NCI-H1105 (cell line): Measurements from ENCODE around the gene JPH4.
A peak's percentile ranks its signal among the peaks of the same experiment; 100 is the strongest.

ENCODE experiments used
- DNase-seq: peaks from one replicate; lab custom pipeline; 2025; lab: John Stamatoyannopoulos, UW

The JPH4 gene

DNA sequence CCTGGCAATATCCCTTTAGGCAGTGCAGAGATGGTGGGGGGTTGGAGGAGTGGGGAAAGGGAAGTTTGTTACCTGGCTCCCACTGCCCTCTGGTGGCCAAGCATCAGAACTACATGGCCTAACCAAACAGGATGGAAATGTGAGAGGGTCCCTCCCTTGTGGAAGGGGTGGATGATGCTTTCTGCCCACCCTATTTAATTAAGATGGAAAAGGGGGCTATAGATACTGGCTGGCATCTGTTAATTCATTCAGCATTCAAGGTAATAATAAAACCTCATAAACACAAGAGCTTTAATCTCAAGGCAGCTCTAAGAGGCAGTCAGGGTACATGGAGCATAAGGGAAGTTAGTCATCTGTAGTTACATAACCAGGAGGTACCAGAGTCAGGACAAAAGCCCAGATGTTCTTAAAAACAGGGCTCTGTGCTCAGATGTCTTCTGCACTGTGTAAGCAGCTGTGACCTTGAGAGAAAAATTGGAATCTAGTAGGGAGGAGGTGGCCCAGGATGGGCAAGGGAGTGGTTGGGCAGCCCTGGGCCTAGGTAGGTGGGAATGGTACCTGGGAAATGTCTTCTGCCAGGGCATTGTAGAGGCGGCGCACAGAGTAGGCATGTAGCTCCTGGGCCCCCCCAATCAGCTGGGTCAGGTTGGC, 15.6 kb downstream of the JPH4 start:
- peak; percentile 65 for DNase-seq

DNA sequence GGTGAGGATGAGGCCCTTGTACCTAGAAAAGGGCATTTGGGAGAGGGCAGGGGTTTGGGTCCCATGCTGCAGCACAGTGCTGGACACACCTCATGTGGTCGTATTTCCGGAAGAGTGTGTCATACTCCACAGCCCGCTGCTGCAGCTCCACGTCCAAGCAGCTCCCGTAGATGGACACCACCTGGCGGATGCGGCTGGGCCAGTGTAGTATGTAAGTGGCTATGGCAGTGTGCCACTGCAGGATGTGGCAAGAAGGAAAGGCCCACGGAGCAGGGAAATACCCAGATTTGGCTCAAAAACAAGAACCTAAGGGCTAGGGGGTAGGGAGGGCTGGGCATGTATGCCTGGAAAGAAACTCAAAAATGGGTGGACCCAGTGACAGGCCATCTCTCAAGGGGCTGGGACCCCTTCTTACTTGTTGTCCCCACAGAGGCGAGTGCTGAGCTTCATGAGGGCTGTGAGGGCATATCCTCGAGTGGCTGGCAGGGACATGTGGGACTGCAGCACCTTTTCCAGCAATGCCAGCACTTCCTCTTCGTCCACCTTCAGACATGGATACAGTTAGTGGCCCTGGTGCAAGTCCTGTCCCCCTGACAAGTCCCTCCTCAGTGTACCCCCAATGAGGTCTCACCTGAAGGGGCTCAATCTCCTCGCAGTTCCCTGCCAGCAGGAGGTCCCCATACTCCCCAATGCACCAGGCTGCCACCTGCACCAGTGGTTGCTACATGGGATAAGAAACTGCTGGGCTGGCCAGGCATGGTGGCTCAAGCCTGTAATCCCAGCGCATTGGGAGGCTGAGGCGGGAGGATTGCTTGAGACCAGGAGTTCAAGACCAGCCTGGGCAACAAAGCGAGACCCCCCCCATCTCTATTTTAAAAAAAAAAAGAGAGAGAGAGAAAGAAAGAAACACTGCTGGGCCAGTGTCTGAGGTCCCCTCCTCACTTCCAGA, 16.4 kb downstream of the JPH4 start:
- DNase-seq: no peak

- no peak for DNase-seq
Measured at GRCh38 chr14:23561259-23561658, 17.3 kb downstream of the JPH4 start.

DNA sequence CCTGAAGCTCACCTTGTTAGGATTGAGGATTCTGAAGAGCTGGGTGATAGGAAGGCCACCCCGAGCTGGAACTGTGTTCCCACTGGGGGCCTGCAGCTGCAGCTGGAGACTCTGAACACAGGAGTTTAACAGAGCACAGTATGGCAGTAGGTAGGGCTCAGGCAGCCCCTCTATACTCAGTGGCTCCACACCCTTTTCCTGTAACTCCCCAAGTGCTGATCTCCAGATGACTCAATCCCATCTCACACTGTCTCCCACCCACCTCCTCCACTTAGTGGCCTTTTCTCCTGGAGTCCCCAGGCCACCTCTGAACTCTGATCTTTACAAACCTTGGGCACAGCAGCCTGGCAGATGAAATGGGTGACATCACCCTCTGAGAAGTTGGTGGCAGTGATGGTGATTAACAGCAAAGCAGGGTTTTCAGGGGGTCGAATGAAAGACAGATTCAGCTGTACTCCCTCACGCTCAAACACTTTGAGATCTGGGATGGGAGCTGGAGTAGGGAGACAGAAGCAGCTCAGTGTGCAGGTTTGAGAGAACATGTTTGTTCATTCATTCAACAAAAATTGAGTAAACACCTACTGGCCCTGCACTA, 18.6 kb downstream of the JPH4 start:
- DNase-seq: no peak

DNA sequence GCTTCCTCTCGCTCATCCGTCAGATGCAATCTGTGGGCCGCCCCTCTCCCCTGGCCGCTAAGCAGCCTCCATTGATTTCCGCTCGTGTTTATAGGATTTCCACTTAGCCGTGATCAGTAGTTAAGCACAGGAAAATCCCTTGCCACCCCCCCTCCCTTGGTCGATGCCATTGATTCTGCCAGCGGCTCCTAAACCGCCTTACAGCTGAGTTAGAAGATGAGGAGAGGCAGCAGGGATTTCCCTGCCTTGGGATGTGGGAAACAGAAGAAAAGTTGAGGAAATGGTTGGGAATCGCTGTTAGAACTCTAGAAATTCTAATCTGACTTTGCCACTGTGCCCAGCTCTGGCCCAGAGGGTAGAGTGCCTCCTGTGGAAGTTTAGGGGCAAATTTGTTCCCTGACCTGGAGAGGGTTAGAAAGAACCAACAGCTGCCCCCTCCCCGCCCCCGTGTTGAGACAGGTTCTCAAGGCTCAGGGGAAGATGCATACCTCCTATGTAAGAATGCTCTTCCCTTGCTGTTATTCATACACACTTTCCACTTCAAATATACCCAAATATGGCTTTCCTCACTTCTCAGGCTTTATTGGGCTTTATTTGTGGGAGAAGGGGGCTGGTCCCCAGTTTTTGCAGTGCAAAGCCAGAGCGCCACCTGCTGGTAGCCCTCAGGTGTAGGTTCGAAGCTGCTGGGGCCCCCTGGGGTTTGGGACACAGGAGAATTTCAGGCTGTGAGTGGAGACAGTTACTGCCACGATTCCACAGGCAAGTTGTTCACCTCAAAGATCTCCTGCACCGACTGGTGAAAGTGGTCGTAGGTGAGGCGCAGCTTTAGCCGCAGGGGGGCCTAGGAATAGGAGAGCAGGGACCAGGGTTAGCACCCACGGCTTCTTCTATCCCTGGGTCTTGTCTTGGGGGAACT, 19.3 kb downstream of the JPH4 start:
- peak; percentile 21 for DNase-seq

- no peak for DNase-seq
Measured at GRCh38 chr14:23558346-23559009, 20.1 kb downstream of the JPH4 start.

DNA sequence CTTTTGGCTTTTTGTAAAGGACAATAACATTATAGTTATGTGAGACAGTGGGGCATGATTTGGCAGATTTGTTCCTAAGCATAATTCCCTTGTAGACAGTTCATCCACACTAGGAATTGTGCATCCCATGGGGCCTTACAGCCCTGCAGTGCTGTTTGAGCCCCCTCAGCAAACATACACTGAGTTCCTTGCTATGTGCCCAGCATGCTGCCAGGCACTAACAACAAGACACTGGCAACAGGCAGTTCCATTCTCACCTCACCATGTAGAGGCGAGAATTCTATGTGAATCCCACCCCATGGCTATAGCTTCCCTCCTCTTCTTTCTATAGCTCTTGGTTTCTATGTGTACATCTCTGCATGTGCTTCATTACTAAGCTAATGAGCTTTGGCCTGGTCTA, 20.6 kb downstream of the JPH4 start:
- no peak for DNase-seq

- no peak for DNase-seq
Measured at GRCh38 chr14:23557521-23557920, 21.1 kb downstream of the JPH4 start.

DNA sequence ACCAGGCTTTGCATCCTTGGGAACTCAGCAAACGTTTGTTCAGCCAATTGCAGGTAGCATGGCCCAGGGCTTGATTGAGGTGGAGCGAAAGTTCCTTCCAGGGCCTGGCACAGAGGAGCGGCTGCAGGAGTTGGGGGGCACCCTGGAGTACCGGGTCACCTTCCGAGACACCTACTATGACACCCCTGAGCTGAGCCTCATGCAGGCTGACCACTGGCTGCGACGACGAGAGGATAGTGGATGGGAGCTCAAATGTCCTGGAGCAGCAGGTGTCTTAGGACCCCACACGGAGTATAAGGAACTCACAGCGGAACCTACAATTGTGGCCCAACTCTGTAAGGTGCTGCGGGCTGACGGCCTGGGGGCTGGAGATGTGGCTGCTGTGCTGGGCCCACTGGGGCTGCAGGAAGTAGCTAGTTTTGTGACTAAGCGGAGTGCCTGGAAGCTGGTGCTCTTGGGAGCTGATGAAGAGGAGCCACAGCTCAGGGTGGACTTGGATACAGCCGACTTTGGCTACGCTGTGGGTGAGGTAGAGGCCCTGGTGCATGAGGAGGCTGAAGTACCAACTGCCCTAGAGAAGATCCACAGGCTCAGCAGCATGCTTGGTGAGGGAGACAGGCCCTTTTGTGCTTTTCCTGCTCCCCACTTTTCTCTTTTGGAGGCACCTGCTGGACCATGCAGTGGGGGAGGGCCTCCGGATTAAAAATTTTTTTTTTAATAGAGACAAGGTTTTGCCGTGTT, 21.7 kb downstream of the JPH4 start:
- no peak for DNase-seq

GRCh38 chr14:23555882-23556699, 22.5 kb downstream of the JPH4 start, which contains the start of gene THTPA:
Gene THTPA, plus strand, starts transcription at chr14:23556271. Its CDS starts 487 bp downstream, at chr14:23556758.
- peak; percentile 80 for DNase-seq

GRCh38 chr14:23555533-23555881, 23.1 kb downstream of the JPH4 start:
- DNase-seq: no peak

- peak; percentile 90 for DNase-seq
Measured at GRCh38 chr14:23551266-23552028, 27.1 kb downstream of the JPH4 start, which contains the start of gene ZFHX2. Gene ZFHX2, minus strand, starts transcription at chr14:23551765. Its CDS starts 16,440 bp downstream, at chr14:23535325.

- DNase-seq: no peak
Measured at GRCh38 chr14:23550812-23551265, 27.8 kb downstream of the JPH4 start.

- no peak for DNase-seq
Measured at GRCh38 chr14:23550131-23550811, 28.3 kb downstream of the JPH4 start.

- no peak for DNase-seq
Measured at GRCh38 chr14:23548351-23549318, 30.0 kb downstream of the JPH4 start.

GRCh38 chr14:23547924-23548323, 30.7 kb downstream of the JPH4 start:
- no peak for DNase-seq
